T1000 (cell line): ENCODE measurements around the gene ADAMTSL2.

Experiments
- DNase-seq: peaks from one replicate; lab custom pipeline; 2025; ENCODE audit warnings: mixed read lengths; lab: John Stamatoyannopoulos, UW

Gene ADAMTSL2

GRCh38 chr9:133499892-133500270 lies 34.6 kb upstream of the ADAMTSL2 start:
- no peak for DNase-seq

- no peak for DNase-seq
Measured at GRCh38 chr9:133502112-133502511, 32.4 kb upstream of the ADAMTSL2 start.

GRCh38 chr9:133505186-133505830 lies 29.2 kb upstream of the ADAMTSL2 start:
- no peak for DNase-seq

- DNase-seq, result no peak
Measured at GRCh38 chr9:133505901-133506652, 28.4 kb upstream of the ADAMTSL2 start.

- no peak for DNase-seq
Measured at GRCh38 chr9:133506653-133507038, 27.9 kb upstream of the ADAMTSL2 start.

- DNase-seq, result no peak
Measured at GRCh38 chr9:133507246-133507965, 27.1 kb upstream of the ADAMTSL2 start.

GRCh38 chr9:133508046-133508445 lies 26.5 kb upstream of the ADAMTSL2 start:
- no peak for DNase-seq

- no peak for DNase-seq
Measured at GRCh38 chr9:133509179-133510083, 25.1 kb upstream of the ADAMTSL2 start.

- no peak for DNase-seq
Measured at GRCh38 chr9:133510926-133511505, 23.5 kb upstream of the ADAMTSL2 start.

GRCh38 chr9:133511607-133512006 lies 22.9 kb upstream of the ADAMTSL2 start:
- DNase-seq, result no peak

GRCh38 chr9:133512253-133513213 lies 22.0 kb upstream of the ADAMTSL2 start:
- no peak for DNase-seq

- no peak for DNase-seq
Measured at GRCh38 chr9:133513214-133514100, 21.0 kb upstream of the ADAMTSL2 start.

GRCh38 chr9:133514460-133515239 lies 19.9 kb upstream of the ADAMTSL2 start:
- no peak for DNase-seq

- DNase-seq, result no peak
Measured at GRCh38 chr9:133515240-133515610, 19.3 kb upstream of the ADAMTSL2 start.

GRCh38 chr9:133515615-133516255 lies 18.8 kb upstream of the ADAMTSL2 start:
- DNase-seq, result no peak

- DNase-seq, result no peak
Measured at GRCh38 chr9:133516256-133516960, 18.1 kb upstream of the ADAMTSL2 start.

- no peak for DNase-seq
Measured at GRCh38 chr9:133516961-133517350, 17.5 kb upstream of the ADAMTSL2 start.

- no peak for DNase-seq
Measured at GRCh38 chr9:133517711-133518110, 16.8 kb upstream of the ADAMTSL2 start.
